Measurements from ENCODE around the gene TDP2.
"Not testable (repeated sequence)": the region's sequence is repeated elsewhere in the genome, so short reads cannot be mapped to it uniquely, and the experiment has no call there.

TDP2 gene

DNA sequence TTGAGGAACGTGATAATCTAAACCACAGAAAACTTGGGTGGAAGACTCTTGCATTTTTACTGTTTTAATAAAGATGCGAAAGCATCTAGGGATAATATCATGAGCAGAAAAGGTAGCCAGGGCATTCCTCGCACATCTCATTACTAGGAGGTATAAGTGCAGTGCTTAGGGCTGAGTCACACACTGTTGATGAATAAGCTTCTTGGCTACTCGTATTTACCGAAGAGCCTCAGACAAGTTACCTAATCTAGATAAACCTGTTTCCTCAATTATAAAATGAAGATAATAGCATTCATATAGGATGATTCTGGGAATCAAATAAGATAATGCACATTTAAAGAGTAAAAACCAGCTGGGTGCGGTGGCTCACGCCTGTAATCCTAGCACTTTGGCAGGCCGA lies 19.9 kb downstream of the TDP2 start:
- DNase-seq: no peak

DNA sequence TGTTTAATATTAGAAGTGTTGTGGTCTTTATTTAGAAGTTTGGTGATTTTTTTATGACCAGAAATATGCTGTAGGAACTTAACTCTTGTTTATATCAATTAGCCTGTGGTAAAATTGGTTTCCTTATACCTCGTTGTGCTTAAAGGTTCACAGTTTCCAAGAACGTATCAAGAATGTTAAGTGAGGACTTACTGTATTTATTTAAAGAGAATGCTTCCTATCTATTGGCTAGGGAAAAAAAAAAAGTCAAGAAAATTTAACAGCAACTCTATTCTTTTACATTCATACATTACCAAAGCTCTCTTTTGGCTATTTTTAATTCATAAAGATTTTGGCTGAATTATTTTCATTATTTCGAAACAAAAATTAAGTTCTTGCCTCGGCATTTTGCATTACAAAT lies 22.3 kb downstream of the TDP2 start:
- DNase-seq: no peak

DNA sequence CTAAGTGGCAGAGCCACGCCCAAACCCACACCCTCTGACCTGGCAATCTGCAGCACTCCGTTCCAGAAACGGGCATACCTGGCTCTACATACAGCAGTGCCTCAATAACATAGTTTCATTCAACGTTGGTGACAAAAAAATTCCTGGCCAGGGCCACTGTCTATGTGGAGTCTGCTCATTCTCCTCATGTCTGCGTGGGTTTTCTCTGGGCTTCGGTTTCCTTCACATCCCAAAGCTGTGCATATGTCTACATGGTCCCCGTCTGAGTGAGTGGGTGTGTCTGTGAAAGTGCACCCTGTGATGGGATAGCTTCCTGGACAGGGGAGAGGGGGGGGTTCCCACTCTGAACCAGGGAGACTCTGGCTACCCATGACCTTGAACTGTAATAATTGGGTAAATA lies 22.8 kb downstream of the TDP2 start:
- DNase-seq: no peak

DNA sequence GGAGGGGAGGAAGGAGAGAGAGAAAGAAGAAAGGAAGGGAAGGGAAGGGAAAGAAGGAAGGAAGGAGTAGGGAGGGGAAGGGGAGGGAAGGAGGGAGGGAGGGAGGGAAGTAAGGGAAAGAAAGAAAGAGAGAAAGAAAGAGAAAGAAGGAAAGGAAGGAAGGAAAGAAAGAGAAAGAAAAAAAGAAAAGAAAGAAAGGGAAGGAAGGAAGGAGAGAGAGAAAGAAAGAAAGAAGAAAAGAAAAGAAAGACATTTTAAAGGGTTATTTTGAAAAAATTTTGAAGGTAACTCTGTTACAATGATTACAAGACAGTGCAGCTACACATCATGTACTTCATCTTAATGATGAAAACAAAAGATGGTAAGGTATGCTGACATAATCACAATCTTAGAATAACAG lies 24.6 kb downstream of the TDP2 start:
- no peak for DNase-seq

DNA sequence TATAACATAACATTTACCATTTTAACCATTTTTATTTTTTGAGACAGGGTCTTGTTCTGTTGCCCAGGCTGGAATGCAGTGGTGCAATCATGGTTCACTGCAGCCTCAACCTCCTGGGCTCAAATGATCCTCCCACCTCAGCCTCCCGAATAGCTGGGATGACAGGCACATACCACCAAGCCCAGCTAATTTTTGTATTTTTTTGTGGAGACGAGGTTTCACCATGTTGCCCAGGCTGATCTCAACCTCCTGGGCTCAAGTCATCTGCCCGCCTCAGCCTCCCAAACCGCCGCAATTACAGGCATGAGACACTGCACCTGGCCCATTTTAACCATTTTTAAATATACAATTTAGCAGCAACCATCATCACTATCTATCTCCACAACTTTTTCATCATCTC lies 26.1 kb downstream of the TDP2 start:
- not testable (repeated sequence) for DNase-seq

DNA sequence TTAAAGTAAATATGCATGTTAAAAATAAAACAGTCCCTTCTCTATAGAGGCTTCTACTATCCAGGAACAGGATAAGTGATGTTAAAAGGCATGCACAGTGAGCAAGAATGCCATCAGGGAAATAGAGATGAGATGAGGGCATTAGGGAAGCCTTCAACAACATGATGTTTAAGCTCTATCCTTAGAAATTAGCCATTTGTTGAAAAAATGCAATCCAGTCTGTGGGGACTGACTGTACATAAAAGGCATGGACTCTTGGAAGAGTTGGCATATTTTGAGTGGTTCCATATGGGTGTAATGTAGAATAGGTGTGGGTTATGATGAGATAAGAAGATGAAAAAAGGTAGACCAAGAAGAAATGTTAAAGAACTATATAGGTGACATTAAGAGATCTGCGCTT lies 26.5 kb downstream of the TDP2 start:
- DNase-seq: no peak

DNA sequence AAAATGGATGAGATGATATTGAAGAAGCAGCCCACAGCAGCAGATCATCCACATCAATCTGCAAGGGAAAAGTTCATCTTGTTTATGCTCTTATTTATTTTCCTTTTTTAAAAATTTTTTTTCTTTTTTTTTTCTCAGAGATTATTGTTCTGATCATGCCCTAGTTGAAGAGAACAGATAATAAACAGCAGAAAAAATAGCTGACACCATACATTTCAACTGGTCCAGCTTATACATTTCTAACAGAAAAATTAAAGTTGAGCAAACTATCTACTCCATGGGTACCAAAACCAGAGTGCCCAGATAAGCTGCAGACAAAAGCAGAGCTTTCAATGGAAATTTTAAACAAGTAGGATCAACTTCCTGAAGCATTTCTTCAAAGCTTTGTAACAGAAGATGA lies 30.0 kb downstream of the TDP2 start:
- no peak for DNase-seq

DNA sequence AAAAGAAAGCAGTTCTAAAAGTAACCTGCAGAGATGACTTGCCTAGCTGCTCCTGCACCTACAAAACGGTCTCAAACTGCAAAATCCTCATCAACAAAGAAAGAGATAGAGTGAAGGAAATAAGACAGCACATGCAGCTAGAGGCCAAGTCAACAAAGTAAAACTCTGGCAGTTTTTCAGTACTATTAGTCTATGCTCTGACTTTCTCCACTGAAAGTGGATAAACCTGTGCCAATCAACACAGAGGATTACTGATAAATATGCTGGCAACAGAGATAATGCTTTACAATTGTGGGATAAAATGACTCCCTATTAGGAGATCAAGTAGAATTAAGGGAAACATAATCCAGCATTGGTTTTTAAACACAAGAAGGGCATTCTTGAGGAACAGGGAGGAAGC lies 34.1 kb downstream of the TDP2 start:
- DNase-seq: no peak

DNA sequence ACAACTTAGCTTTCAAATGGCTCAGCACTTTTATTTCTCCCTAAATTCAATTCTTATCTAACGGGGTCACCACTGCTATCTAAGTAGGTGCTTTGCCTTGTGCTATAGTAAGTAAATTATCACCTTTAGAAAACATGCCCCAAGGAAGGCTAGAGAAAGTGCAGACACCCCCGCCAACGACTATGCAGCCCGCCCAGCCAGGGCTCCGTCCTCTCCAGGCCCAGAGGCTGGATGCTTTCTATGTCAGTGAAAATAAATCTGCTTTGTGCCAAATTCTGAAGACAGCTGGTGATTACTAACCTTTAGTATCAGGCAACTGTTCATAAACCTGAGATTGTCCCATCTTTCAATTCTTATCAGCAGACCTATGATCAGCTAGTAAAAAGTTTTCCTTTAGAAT lies 35.0 kb downstream of the TDP2 start:
- DNase-seq: no peak

DNA sequence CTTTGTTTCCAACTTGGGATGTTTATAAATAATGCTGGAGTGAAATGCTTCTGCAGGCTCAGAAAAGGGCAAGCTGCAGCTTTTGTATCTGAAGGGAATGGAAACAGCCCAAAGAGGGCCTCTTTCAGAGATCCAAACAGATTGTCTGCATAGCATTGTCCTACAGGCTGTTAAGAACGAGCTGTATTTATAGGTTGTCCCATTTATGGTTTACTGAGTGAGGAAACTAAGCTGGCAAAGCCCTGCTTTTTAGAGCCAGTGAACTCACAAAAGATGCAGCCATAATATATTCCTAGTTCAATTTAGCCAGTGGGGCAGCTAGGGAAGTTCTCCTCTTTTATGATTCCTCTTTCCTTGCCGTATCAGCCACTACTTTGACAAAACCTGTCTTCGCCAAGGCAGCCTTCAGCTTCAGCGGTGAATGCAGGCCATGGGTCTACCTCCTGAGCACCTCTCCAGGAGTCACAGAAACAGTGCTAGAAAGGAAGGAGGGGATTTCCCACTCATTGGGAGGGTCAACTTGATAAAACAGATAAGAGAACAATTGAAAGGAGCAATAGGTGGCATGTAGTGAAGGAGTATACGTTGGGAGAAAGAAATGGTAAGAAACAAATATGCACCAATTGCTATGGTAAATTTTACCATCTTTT lies 35.7 kb downstream of the TDP2 start:
- no peak for DNase-seq

DNA sequence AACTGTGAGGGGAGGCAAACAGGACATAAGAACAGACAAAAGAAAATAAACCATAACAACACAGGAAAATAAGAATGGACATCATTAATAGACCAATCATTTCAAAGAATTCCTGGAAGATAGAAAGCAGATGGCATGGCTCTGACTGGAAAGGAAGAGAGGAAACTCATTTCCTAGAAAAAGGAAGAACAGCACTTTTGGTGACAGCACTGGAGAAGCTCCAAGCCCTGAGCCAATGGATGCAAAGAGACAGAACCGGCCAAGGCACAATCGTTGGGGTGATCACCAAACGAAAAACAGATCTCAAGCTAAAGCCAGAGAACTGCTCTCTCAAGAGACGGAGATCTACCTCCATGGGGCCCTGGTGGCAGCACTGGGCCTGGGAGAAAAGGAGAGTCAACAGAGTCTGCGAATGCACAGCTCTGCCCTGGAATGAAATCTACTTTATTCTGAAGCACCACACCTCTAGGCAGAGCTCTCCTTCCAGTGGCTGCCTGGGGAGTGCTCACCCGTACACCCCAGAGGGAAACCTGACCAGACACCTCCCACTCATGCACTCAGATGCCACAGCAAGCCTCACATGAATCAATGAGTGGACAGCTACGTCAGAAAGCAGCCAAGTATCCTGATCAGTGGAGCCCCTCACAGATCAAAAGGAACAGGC lies 44.9 kb downstream of the TDP2 start:
- no peak for DNase-seq

DNA sequence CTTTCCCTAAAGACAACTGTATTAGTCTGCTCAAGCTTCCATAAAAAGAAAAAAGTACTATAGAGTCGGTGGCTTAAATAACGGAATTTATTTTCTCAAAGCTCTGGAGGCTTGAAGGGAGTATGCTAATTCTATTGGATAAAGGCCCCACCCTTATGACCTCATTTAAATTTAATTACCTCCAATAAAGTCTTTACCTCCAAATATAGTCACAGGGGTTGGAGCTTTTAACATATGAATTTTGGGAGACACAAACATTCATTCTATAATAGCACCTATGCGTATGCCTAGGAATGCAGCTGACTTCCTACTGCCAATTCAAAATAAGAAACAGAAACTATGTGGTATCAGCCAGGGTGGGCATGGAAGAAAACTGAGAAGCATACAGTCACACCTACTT lies 46.1 kb downstream of the TDP2 start:
- DNase-seq: no peak

DNA sequence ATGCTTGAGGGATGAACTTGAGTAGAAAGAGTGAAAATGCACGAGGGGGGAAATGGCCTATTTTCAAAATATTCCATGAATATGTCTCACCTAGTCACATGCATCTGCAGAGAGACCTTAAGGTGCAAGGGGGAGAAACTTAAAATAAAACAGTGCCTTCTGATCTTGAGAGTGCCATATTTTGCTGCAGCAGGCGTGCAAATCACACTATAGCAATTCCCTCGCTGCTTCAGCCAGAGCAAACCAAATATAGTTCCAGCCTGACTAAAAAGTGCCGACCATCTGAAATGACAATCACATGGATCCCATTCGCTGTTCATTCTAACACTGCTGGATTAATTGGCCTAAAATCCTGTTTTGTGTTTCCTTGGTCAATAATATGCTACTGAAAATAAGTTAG lies 47.0 kb downstream of the TDP2 start:
- no peak for DNase-seq

DNA sequence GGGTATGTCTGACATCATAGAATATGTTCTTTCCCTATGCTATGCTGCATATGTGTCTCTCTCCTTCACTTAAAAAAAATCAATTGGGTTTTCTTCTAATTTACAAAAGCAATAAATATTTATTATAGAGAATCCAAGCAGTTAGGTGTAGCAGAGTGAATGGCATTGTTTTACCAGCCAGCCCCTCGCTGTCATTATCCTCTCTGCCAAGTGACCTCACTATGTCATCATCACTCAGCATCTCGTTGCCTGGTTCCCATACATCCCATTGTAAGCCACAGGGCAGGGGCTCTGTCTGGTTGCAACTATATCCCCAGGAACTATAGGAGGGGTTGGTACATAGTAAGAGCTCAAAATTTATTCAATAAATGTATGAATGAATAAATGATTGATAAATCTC lies 52.1 kb downstream of the TDP2 start:
- DNase-seq: no peak

DNA sequence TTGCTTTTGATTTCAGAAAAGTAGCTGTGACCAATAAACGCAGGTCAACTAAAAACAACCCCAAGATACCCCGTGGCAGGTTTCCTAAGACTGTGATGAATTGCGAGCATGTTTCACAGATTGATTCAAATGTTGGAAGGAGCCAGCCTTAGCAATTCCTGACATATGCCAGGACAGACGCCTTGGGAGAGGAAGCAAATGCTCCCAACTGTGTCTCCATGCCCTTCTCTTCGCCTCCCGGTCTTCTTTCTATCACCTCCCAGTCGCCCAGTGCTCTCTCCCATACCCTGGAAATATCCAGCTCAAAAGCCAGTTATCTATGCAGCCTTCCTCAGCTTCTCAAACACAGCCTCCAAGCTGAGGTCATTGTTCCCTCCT lies 52.7 kb downstream of the TDP2 start:
- DNase-seq: no peak

DNA sequence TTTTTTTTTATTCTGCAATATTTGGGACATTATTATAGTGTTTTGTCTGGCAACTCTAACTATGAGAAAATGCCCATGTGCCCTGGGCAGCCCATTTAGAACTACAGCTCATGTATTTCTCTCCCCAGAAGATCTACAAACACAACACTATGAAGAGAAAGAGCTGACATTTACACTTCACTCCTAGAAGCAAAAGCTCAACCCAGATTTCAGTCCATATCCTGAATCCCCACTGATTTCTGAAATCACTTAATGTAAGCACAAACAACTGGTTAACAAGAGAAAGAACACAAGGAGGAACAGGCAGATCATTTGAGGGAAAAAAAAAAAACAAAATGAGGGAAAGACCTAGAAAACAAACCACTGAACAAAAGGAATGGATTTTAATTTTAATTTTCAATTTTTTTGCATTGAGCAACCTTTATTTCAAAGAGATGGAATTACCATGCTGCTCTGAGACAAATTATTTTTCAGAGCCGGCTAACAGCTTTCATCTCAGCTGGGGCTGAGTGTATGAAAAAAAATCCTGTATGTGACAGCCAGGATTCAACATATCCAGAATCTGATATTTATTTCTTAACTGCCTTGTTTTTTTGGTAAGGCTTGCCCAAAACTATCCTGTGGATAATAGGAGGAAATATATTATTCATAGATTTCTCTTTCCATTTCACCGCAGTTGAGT lies 53.2 kb downstream of the TDP2 start:
- DNase-seq: no peak

DNA sequence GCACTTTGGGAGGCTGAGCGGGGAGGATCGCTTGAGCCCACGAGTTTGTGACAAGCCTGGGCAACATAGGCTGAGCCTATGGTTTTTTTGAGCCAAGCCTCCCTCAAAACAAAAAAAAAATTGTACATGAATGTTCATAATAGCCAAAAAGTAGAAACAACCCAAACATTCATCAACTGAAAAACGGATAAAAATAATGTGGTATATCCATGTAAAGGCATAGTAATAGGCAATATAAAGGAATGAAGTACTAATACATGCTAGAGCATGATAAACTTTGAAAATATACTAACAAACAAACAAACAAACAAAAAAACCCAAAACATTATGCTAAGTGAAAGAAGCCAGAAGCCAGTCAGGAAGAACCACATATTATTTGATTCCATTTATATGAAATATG lies 56.0 kb downstream of the TDP2 start:
- no peak for DNase-seq

DNA sequence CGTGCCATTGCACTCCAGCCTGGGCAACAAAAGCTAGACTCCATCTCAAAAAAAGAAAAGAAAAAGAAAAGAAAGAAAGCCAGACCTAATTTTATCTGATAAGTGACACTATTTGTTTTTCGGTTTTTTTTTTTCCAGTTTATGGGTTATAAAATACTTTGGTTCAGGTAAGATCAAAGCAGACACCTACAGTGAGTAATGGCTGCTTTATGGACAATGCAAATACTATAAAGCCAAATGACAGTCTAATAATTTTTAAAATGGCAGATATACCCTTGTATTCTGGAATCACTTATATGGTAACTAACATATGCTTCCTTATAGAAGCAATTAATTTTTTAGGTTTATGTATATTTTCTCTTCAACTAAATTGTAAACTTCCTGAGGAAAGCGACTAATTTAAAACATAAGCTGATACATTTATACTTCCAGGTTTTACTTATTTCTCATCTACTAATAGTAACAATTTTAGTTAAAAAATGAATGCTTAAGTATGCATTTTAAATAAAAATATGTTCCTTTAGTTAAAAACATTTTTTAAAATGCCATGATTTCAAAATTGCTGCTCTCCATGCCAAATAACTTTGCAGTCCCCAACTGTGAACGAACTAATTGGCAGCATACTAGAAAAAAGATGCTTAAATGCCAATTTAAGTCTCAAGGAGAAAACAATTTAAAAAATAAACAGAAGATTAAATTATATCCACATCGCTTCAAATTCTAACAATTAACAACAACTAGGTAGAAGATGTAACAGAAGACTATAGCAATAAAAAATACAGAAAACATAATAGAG lies 59.2 kb downstream of the TDP2 start:
- no peak for DNase-seq

DNA sequence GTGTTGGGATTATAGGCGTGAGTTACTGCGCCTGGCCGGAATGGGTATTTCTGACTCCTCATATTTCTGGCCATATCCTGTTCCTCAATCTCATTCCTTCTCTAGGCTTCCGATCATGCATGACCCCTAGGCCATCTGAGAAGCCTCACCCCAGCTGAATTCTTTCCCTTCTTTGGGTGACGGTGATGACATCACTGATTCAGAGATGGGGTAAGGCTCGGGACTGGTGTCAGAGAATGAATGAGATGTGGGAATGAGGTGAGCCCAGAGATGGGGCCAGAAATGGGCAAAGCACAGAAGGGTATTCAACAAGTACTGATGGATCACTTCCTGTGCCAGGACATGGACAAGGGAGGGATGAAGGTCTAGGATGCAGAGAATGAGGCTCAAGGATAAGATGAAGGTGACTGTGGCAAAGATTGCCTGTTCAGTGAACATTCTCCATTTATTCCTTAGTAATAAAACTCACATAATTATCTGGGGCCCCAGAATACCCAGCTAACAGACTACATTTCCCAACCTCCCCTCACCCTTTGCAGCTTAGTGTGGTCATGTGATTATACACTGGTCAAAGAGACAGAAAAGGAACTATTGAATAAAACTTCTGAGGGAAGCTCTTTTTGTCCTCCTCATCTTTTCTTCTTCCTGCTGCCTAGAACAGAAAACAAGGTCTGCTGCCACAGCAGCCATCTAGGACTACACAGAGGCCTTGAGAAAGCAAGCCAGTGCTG lies 60.3 kb downstream of the TDP2 start:
- no peak for DNase-seq

DNA sequence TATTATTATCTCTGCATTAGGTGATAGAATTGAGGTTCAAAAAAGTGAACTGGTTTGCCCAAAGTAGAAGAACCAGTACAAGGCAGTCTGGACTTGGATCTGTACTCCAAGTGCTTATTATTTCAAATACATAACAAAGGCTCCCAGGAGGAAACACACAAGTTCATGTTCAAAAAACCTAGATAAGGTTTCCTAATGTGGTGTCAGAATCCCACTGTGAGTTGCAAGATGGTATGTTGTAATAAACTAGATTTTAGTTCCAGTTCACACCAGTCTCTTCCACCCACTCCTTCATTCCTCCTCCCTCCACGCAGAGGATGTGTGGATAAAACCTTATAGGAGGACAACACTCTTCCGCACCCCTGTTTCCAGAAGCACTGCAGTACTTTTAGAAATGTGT lies 63.5 kb downstream of the TDP2 start:
- DNase-seq: no peak

DNA sequence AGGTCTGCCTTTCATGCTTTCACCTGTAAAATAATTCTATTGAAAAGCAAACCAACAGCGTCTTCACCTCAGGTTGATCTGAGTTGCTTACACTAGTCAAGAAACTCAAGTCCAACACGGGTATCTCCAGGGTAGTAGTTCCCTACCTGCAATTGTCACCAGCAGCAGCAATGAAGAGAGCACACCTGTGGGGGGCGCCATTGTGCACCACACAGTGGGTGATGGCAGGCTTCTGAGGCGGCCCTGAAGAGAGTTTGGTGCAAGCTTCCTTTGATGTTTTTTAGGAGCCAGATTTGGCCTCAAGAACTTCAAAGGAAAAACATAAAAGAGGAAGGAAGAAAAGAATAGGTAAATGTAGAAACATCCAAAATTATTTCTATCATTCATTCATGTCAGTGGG lies 65.8 kb downstream of the TDP2 start:
- DNase-seq: peak; percentile 5
